Fibroblast of skin of abdomen (primary cell): ENCODE measurements around the gene OGA.

Source experiments
- DNase-seq: peaks from one replicate; pipeline ENCODE4 v3.0.0-alpha.2; 2013

OGA gene

GRCh38 chr10:101774589-101775272 is 43.5 kb downstream of the OGA start:
- no peak for DNase-seq

DNA sequence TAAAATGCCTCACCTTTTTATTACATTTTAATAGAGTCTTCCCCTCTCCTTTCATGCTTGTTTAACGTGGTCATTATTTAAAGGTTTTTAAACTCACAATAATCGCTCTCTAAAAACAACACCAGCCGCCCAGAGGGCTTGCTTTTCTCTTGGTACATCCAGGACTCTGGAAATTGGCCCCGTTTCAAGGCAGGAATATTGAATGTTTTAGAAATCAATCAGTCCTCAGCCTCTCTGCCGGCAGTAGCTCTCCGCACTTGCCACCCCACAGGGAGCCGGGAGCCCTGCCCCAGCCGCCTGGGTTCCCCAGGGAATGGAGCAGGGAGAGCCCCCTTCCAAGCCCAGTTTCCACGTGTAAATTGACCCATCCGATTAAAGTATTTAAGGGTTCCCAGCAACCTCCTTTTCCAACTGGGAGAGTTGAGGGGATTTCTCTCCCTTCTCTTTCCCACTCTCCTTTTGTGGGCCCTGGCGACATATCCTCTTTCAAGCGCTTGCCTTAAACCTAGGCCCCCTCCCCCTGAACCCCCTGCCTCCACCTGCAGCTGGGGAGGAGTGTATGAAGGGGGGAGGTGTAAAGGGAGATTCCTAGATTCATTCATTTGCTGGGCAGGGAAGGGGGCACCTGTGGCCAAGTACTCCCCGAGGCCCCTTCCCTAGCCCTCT is 44.2 kb downstream of the OGA start:
- no peak for DNase-seq

- DNase-seq: no peak
Measured at GRCh38 chr10:101772895-101773761, 45.1 kb downstream of the OGA start.

- no peak for DNase-seq
Measured at GRCh38 chr10:101772017-101772894, 46.0 kb downstream of the OGA start.

DNA sequence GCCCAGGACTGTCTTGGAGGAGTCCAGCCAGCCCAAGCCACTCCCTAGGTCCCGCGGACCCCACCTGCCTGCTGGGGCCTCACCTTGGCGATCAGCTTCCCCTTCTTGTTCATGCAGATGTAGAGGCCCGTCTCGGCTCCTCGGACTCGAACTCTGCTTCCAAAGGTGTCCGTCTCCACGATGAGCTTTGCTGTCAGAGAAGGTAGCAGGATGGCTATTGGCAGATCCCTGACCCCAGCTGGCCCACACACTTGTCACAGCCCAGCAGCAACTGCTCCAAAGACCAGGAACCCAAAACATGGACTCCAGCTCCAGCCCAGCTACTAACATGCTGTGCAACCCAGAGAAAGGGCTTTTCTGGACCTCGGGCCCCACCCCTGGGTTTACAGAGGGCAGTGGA is 46.9 kb downstream of the OGA start:
- no peak for DNase-seq

GRCh38 chr10:101770331-101771215 is 47.7 kb downstream of the OGA start:
- no peak for DNase-seq

- DNase-seq: no peak
Measured at GRCh38 chr10:101769541-101770180, 48.6 kb downstream of the OGA start.

GRCh38 chr10:101768791-101769170 is 49.5 kb downstream of the OGA start:
- DNase-seq: no peak

DNA sequence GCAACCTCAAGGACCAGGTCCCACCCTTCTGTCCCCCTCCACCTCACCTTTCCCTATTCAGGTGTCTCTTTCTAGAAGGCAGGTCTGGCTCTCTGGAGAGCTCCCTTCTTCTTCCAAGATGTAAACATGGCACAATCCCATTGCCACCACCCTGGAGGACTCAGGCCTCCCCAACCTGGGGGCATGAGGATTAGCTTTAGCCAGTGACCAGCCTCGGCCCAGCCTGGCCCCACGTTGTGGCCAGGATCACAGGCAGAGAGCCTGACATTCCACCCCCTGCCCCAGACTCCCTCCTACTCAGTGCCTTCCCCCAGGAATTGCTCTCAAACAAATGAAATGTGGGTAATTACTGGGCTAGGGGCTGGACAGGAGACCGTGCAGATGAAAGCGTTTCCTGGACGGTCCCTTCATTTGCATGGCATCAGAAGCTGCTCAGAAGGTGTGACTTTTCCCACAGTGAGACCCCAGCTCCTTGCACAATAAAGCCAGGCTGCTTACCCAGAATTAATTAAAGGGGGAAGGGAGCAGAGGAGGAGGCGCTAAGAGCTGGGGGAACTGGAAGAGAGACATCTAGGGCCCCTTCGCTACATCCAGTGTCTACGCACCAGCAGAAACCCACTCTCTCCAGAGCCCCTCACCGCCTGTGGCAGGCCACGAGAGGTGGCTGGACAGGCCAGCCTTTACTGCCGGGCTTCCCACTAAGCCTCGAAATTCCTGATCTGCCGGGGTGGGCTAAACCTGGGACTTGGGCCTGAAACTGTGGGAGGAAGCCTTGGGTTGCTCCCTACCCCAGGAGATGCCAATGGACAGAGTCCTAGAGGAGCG is 50.1 kb downstream of the OGA start:
- DNase-seq: no peak

DNA sequence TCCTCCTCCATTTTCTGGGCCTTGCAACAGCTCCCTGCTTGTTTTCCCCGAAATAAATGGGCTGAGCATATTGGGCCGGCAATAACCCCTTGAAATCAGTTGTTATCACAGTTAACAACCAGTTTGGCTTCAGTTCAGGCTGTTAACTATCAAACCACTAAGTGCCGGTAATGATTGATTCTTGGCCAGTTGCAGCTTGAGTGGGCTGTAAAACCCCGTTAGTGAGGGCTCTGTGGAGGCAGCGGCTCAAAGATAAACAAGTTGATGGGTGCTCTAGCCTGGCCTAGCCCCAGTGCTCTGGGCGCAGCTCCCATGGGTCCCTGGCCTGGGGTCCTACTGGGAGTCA is 50.7 kb downstream of the OGA start:
- DNase-seq: no peak

- no peak for DNase-seq
Measured at GRCh38 chr10:101766753-101767599, 51.3 kb downstream of the OGA start.

- DNase-seq: no peak
Measured at GRCh38 chr10:101766306-101766705, 51.9 kb downstream of the OGA start.

DNA sequence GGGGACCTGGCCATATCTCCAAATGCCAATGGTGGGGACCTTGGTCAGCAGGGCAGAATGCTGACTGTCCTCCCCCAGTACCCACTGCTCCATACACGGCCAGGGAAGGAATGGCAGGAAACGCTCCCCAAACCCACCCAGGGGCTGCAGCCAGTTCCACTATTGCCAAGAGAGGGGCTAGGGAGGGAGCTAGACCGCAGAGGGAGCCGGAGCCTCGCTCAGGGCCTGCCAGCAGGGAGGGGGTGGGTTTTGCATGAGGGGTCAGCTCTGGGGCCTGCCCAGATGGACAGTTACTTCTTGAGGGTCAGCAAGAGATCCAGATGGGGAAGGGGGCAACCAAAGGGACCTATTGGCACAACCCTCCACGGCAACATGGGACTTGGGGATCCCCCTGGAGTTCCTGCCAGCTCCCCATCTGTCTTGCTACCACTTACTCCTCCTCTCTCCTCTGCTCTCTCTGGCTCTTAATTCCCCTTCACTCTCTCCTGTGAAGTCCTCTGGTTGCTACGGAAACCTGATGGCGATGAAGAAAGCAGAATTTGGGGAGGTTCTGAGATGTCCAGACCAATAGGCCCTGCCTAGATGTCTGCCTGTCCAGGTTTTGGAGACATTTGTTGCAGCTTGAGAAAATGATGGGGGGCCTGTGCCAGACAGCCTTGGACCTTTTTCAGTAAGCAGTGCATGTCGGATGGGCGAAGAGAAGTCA is 55.0 kb downstream of the OGA start:
- no peak for DNase-seq

DNA sequence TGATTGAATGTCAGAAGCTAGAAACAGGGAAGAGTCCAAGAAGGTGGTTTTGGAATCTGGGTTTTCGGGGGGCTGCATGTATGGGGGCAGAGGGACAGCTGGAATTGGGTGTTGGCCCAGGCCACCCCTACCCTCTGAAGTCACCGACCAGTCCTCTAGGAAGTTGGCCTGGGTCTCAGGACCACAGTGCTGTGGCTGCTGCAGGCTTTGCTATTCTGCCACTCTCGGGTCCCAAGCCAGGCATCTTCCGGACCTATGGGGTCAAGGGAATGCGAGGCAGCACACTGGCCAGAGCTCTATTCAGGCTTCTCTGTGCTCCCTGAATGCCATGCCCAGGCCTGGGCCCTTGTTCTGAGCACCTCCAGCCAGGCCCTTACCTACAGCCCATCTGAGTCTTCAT is 55.5 kb downstream of the OGA start:
- no peak for DNase-seq

- DNase-seq: no peak
Measured at GRCh38 chr10:101761226-101761625, 57.0 kb downstream of the OGA start.

- no peak for DNase-seq
Measured at GRCh38 chr10:101760510-101760909, 57.7 kb downstream of the OGA start.

- no peak for DNase-seq
Measured at GRCh38 chr10:101759309-101760247, 58.7 kb downstream of the OGA start.
